NCI-H345 treated with DMSO at 0.1 percent for 48 hours (cell line): ENCODE data around the gene TRAPPC1.

ENCODE experiments used
- DNase-seq: peaks from one replicate; lab custom pipeline; 2025; ENCODE audit not compliant: unreplicated experiment; lab: John Stamatoyannopoulos, UW

TRAPPC1 gene

GRCh38 chr17:7903154-7904103 lies 28.3 kb downstream of the TRAPPC1 start:
- no peak for DNase-seq

- no peak for DNase-seq
Measured at GRCh38 chr17:7897773-7898172, 34.0 kb downstream of the TRAPPC1 start.

GRCh38 chr17:7897090-7897489 lies 34.7 kb downstream of the TRAPPC1 start:
- no peak for DNase-seq

GRCh38 chr17:7894866-7895265 lies 36.9 kb downstream of the TRAPPC1 start:
- no peak for DNase-seq

- DNase-seq = no peak
Measured at GRCh38 chr17:7894226-7894625, 37.5 kb downstream of the TRAPPC1 start.

GRCh38 chr17:7893187-7893880 lies 38.4 kb downstream of the TRAPPC1 start:
- DNase-seq = no peak

- DNase-seq = peak; percentile 66
Measured at GRCh38 chr17:7889166-7889955, 42.4 kb downstream of the TRAPPC1 start.

DNA sequence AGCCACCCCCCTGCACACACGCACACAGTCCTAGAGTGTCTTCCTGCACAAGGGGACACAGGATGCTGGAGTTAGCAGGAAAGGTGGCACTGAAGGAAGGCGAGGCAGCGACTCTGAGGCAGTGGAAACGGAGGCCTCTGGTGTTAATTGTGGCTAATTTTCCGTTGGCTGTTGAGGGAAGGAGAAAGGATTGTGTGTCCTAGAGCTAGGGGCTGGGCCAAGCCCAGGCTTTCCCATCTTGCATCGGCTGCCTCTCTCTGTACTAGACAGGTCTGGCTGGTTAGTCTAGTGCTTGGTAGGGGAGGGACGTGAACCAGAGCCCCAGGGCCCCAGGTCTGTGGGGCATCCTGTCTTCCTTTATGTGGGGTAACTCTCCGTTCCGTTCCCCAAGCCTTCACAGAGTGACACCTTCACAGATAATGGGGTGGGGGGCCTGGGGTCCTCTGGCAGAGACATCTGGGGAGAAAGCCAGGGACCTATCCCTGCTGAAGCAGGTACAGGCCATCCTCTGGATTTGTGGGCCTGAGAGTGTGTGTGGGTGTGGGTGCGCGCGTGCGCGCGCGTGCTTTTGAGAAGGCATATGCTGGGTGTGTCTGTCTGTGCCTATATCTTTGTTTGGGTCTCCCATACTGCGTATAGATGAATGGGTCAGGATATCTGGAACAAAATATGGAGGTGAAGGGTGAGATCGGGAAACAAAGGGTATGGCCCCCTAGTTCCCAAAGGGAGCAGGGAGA lies 43.4 kb downstream of the TRAPPC1 start, which contains the start of gene CHD3:
TSS of gene CHD3 (plus strand) at position 606 of the 737 bp plus-strand sequence. CDS start 212 bp downstream, outside the sequence.
- peak; percentile 32 for DNase-seq

DNA sequence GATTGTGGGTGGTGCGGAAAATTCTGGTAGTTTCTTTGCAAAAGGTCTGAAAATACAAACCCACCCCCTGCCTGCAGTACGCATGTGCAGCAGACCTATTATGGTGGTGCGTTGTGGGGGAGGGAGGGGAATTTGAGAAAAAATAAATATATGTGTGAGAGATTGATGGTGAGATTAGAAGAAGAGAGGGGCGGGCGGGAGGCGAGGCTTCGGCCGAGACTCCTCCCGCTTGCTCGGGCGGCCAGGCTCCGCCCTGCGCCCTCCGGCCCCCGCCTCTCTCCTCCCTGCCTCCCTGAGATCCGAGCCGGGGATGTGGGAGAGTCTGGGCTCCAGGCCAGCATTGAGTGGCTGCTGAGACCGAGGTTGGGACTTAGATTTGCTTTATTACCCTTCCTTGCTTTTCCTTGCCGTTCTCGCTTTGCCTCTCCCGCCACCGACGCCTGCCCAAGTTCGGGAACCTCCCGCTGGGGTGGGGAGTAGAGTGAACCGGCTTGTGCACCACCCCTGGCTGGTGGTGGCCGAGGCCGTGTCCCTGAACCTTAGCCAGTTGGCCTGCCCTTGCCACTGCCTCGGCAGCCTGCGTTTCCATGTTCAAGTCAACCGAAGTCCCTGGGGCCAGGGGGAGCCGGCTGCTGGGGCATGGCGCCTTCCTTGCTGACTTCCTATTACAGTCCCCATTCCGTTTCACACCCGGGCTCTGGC lies 44.1 kb downstream of the TRAPPC1 start:
- peak; percentile 83 for DNase-seq

GRCh38 chr17:7887038-7887481 lies 44.7 kb downstream of the TRAPPC1 start:
- DNase-seq = no peak

GRCh38 chr17:7886227-7887037 lies 45.3 kb downstream of the TRAPPC1 start:
- DNase-seq = no peak

DNA sequence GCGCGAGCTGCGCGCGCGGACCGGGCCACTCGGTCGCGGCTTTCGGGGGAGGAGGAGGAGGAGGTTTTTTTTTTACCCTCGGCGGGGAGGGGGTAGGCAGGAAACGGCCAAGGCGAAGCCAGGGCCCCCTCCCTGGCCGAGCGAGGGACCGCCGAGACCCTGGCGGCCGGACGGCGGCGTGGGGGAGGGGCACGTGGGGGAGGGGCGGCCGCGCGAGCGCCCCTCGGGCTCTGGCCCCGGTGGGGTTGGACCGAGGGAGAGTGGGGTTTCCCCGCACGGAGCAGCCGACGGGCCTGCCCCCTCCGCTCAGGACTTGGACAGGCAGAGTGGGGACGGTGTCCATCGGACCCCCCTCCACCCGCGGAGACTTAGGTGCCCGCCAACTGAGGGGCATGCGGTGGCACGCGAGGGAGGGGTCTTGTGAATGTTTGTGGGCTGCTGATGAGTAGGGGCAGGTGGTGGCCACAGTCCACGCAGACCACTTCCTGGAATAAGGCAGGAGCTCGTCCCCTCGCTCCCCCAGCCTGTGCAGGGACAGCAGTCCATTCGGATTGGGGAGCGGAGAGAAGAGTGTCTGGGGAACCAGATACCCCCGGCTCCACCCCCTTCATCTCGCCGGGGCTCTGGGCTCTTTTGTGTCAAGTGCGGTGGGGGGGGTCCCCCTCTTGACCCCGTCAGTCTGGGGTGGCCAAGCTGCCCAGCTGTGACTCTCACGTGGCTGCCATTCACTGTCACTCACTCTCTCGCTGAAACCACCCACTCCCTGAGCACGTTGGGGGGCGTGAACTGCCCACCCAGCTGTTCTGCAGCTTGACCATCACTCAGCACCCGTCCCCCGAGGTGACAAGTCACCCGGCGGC lies 46.1 kb downstream of the TRAPPC1 start:
- peak; percentile 8 for DNase-seq

- DNase-seq = no peak
Measured at GRCh38 chr17:7884581-7885366, 47.0 kb downstream of the TRAPPC1 start.

GRCh38 chr17:7883781-7884386 lies 47.9 kb downstream of the TRAPPC1 start:
- DNase-seq = no peak

- DNase-seq = no peak
Measured at GRCh38 chr17:7882629-7883028, 49.1 kb downstream of the TRAPPC1 start.

DNA sequence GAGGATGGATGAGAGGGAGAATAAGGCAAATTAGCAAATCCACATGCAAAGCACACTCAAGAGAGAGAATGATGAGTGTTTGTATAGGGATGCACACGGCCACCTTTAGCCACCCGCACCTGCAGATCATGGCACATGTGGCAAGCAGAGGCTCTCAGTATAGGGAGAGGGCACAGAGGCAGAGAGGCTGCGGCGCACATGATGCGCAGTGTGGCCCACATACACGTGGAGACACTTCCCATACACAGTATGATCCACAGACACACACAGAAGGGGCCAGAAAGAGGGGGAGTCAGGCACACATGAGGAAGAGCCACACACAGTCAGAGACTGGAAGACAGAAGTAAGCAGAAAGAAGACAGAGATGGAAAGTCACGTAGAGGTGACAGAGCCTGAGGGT lies 49.7 kb downstream of the TRAPPC1 start:
- no peak for DNase-seq
